MM.1S (cell line): ENCODE measurements around the gene SLC25A1.

Source experiments
- CTCF ChIP-seq: fragments of 300-600 bp; sonication (generic); IDR thresholded peaks from 2 replicates; pipeline ENCODE4 v1.5.1; 2016; ENCODE audit warnings: antibody characterized with exemption, low read length, mixed read lengths
- EZH2 ChIP-seq: fragments of 300-600 bp; sonication (generic); optimal IDR thresholded peaks from 2 replicates; pipeline ENCODE3; 2017; ENCODE audit warnings: low read depth, mild to moderate bottlenecking, antibody characterized with exemption, low read length, mixed read lengths
- EZH2phosphoT487 ChIP-seq: fragments of 300-600 bp; sonication (generic); IDR thresholded peaks from 2 replicates; pipeline ENCODE4 v1.6.1; 2018; ENCODE audit warnings: antibody characterized with exemption, low read length

- TF ChIP-seq CTCF, result no peak
- TF ChIP-seq EZH2, result no peak
- TF ChIP-seq EZH2phosphoT487, result no peak
Observed at GRCh38 chr22:19126309-19127273, 51.9 kb downstream of the SLC25A1 start.
